Stimulated activated CD8-positive, alpha-beta memory T cell treated with anti-CD3 and anti-CD28 coated beads, Interleukin-7, amount 100 ng/mL, for 48 hours (primary cell): ENCODE data around the gene IFNB1.

Experiments used
- DNase-seq, 2 donors: peaks; one replicate each; pipeline ENCODE4 v3.0.0-alpha.2; 2020; ENCODE audit warnings: low read depth in 1 of 2; ENCODE audit errors: extremely low read depth in 1 of 2

Gene IFNB1

GRCh38 chr9:21077781-21078180 lies at the start of gene IFNB1:
Gene IFNB1, minus strand, starts transcription at chr9:21077942. Its CDS starts 73 bp downstream, at chr9:21077869.
- DNase-seq, result no peak

GRCh38 chr9:21121595-21122251 lies 44.0 kb upstream of the IFNB1 start:
- no peak for DNase-seq

DNA sequence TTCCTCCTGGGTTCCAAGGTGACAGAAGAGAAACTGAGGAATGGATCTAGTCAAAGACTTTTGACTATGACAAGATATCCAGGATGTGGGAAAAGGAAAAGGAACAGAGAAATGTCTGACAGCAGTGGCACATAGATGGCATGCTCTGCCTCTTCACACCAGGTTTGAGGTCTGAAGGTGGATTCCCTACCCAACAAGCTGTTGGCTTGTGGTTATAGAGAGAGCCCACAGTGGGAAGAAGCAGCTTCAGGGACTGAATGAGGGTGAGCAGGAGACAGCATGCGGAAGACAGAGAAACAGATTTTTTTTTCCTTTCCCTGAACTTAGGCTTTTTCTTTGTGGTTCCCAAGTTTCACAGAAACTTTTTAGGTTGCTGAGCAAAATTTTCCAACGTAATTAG lies 43.3 kb upstream of the IFNB1 start:
- DNase-seq, result no peak

- DNase-seq, result no peak
Observed at GRCh38 chr9:21119093-21119770, 41.5 kb upstream of the IFNB1 start.

DNA sequence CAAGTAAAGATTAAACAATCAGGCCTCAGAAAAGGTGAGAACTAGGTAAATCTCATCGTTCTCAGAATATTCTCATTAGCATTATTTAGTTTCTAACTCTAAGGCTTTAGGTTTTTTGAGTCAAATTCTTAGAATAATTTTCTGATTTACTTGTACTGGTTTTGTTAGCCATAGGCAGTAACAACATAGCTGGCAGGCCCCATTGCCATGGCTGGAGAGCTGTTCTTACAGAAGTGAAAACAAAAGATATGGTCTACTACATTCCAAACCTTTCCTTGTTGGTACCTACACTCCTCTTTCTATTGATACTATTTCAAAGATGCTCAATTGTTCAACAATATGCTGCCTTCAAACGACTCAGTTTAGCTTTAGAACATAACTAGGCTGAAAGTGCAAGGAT lies 36.6 kb upstream of the IFNB1 start:
- DNase-seq, result no peak

DNA sequence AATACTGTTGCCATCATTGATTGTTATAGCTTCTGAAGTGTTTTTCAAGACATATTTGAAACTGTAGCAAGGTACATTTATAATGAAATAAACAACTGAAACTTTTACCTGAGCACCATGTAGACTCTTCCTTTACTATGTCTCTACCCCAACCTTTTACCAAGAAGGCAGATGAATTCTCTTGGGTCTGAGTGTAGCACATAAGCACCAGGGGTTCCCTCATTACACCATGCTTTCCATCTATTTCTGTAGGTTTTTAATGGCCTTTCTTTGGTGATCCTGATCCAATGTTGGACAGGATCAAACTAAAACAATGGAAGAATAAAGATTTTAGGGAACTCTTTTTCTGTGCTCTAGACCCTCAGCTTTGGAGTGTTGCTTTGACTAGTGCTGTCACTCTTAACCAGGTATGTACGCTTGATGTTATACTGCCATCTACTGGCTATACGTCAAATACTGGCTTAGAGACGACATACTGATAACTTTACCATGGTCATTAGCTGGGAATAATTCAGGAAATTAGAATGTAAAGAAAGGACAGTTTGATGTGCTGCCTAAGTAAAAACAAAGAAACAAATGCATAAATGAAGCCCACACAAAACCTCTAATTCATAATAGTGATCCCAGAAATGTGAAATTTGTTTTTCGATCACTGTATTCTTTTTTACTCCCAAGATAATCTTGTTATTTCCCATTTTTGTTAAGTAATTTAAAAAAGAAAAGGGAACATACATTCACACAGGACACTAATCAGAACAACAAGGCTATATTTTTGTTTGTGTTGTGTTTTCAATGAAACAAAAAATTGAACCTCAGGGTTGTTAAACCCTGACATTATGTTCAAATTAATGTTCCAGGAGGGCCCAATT lies 33.2 kb upstream of the IFNB1 start:
- DNase-seq, result no peak

GRCh38 chr9:21104787-21105186 lies 27.0 kb upstream of the IFNB1 start:
- no peak for DNase-seq

- no peak for DNase-seq
Observed at GRCh38 chr9:21102305-21102704, 24.6 kb upstream of the IFNB1 start.

GRCh38 chr9:21097817-21098216 lies 20.1 kb upstream of the IFNB1 start:
- no peak for DNase-seq

DNA sequence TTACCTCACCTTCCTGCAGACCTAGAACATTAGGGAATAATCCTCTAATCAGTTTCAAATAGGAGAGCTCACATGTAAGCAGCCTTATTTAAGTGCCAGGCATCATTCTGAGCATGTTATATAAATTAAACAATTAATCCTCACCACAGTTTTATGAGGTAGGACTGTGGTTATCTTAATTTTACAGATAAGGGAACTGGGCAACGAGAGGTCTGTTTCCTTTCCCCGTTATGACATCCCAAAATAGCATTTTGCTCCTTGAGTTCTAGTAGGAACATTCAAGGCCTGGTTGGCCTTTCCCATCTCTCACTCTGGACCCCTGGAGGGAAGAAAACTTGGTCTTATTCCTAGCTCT lies 19.1 kb upstream of the IFNB1 start:
- no peak for DNase-seq

DNA sequence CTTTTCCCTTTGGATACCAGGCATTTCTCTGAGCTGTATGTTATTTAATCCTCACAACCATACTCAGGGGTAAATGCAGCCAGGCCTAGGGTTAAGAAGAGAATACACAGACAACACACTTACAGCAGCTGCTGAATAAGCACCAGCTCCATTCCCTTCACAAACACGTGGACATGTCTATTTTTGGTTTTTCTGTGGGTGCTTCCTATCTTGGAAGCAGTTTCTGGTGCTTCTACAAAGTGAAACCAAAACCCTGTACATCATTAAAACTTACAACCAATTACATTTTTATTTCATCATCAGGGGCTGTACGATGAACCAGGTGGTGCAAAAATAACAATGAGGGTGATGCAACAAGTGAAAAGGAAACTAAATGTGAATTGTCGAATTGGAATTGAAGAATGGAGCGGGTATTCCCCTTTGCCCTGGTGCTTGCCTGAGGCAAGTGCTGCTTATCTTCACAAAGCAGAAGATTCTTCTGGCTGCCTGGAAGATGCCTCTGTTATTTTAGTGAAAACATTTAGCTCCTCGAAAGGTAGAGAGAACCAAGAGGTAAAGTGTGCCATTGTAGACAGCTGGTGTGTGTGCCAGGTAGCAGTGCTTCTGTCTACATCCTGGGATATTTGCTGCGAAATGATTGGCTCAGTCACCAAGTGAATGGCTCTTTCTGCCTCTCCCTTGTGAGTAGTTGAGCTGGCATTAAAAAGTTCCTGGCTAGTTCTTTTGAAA lies 18.6 kb upstream of the IFNB1 start:
- no peak for DNase-seq

GRCh38 chr9:21095561-21095960 lies 17.8 kb upstream of the IFNB1 start:
- DNase-seq, result no peak

DNA sequence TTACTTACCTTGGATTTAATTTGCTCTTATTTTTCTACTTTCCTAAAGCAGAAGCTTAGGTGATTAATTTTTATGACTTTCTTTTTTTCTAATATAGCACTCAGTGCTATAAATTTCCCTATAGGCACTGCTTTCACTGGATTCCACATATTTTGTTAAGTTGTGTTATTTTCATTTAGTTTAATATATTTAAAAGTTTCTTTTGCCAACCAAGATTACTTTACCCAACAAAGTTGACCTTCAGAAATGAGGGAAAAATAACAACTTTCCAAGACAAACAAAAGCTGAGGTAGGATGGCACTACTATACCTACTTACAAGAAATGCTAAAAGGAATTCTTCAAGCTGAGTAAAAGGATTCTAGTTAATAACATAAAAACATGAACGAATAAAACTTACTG lies 8.8 kb upstream of the IFNB1 start:
- no peak for DNase-seq

- no peak for DNase-seq
Observed at GRCh38 chr9:21085005-21085404, 7.3 kb upstream of the IFNB1 start.

GRCh38 chr9:21084242-21084850 lies 6.6 kb upstream of the IFNB1 start:
- DNase-seq, result no peak

DNA sequence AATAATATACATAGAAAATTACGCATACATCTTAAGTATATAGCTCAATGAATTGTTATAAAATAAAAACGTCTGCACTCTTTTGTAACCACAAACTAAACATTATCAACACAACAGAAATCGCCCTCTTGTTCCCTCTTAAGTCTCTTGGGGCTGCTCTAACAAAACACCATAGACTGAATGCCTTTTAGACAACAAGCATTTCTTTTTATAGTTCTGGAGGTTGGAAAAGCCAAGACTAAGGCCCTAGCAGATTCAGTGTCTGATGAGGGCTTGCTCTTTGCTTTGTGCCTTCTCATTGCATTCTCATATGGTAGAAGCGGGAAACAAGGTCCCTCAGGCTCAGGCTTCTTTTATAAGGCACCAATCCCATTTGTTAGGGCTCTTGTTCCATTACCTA lies 4.9 kb upstream of the IFNB1 start:
- no peak for DNase-seq

- DNase-seq, result no peak
Observed at GRCh38 chr9:21081999-21082398, 4.3 kb upstream of the IFNB1 start.

DNA sequence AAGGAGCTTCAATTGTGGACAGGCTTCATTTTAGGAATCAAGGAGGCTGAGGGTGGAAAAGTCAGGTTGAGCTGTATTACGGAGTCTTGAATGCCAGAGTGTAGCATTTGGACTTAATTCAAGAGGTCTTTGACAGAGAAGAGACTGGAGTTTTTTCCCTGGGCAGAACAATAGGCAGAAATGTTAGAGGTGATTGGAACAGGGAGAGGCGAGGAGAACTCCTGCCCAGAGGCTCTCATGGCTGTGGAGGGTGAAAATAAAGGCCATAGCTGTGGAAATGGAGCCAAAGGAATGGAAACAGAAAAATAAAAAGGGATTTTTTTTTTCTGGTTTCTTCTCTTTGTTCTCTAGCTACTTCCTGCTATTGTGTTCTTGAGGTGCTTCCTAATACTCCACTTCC lies 3.7 kb upstream of the IFNB1 start:
- DNase-seq, result no peak

GRCh38 chr9:21080793-21081192 lies 3.1 kb upstream of the IFNB1 start:
- DNase-seq, result no peak

GRCh38 chr9:21078702-21079101 lies 960 bp upstream of the IFNB1 start:
- DNase-seq, result no peak

- DNase-seq, result no peak
Observed at GRCh38 chr9:21075484-21075883, 2.3 kb downstream of the IFNB1 start.
